Activated T-cell treated with anti-CD3 and anti-CD28 coated beads, Interleukin-2, amount 50 U/mL, for 24 hours (primary cell): ENCODE measurements around the gene SLK.

ENCODE experiments used
- DNase-seq: peaks from one replicate; pipeline ENCODE4 v3.0.0-alpha.2; 2020
- H3K27ac Mint-ChIP-seq: 2 replicates; pipeline ENCODE4 v1.8.0; 2020; ENCODE audit warnings: mild to moderate bottlenecking, mixed read lengths
- H3K27me3 Mint-ChIP-seq: 2 replicates; pipeline ENCODE4 v1.8.0; 2020; ENCODE audit warnings: mixed read lengths
- H3K36me3 Mint-ChIP-seq: 2 replicates; pipeline ENCODE4 v1.8.0; 2020; ENCODE audit warnings: low read depth, mixed read lengths
- H3K4me1 Mint-ChIP-seq: 2 replicates; pipeline ENCODE4 v1.8.0; 2020; ENCODE audit warnings: low read depth, mixed read lengths
- H3K4me3 Mint-ChIP-seq: 2 replicates; pipeline ENCODE4 v1.8.0; 2020; ENCODE audit warnings: mild to moderate bottlenecking, moderate library complexity, mixed read lengths
- H3K9me3 Mint-ChIP-seq: 2 replicates; pipeline ENCODE4 v1.8.0; 2020; ENCODE audit warnings: mixed read lengths

The SLK gene

DNA sequence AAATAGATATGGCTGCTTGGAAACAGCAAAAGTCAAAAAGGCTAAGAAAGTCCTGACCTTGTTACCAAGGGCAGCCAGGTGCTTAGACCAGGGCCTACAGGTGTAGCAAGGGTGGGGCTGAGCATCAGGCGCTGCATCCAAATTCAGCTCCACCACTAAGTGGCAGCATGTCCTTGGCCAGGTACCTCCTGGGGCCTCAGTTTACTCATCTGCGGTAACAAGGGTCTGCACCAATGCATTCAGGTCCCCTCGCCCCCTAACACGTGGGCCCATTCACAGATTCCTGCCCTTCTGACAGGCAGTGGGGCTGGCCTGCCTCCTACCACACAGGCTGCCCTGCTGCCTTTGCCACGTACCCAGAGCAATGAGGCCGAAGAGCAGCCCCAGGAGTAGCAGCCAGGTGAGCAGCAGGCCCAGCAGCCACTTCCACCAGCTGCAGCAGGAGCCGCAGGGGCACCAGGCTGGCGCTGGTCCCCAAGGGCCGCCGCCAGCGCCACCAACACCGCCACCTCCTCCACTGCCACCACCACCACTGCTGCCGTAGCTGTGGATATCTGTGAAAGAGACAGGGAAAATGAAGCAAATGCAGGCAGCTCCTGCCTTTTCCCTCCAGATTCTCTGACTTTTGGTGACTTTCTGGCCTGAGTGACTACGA lies 89.8 kb downstream of the SLK start:
- no peaks in the 10 kb centered on the region for H3K36me3 Mint-ChIP-seq
- H3K9me3 Mint-ChIP-seq: no peaks in the 10 kb centered on the region
- no peaks in the 10 kb centered on the region for H3K27me3 Mint-ChIP-seq
- DNase-seq: no peak
- H3K4me1 Mint-ChIP-seq: no peaks in the 10 kb centered on the region
- H3K4me3 Mint-ChIP-seq: no peak overlapping the region
- H3K27ac Mint-ChIP-seq: no peak overlapping the region

DNA sequence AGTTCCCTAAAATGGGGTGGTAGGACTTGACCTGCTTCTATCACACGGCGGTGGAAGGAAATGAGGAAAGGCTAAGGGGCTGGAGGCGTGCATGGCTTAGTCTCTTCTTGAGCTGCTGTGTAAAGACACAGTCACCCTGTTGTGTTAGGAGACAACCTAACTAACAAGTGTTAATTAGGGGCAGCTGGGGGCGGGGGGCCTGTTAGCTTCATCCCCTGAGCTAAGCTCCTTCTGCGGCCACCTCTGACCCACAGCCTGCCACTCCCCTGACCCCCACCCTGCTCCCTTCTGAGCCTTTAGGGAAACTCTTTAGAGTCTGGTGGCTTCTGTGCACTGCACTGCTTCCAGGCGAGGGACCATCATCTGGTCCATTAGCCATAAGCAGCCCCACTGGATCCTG lies 90.8 kb downstream of the SLK start:
- H3K4me3 Mint-ChIP-seq: no peak overlapping the region

DNA sequence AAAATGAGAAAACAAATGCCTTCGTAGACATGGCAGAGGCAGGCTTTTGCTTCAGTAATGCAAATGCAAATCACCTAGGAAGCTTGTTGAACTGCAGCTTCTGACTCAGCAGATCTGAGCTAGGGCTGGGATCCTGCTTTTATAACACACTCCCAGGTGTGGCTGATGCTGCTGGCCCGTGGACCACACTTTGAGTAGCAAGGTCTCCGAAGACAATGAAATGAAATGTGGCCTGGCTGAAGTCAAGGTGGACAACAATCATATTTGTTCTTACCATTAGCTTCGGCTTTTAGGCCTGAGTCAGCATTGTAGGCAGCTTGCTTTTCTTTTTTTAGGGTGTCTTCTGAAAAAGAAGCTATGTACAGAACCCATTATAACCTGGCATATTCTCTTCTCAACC lies 92.4 kb downstream of the SLK start:
- Mint-ChIP-seq H3K9me3 (no peaks in the 10 kb centered on the region), H3K4me3 (no peak overlapping the region), H3K4me1 (no peaks in the 10 kb centered on the region), H3K27ac (no peak overlapping the region), H3K27me3 (no peaks in the 10 kb centered on the region), H3K36me3 (no peaks in the 10 kb centered on the region)
- no peak for DNase-seq

More for the DNA sequence above, 90.8 kb downstream of the SLK start:
- DNase-seq: no peak
- H3K27ac Mint-ChIP-seq: no peak overlapping the region
- no peaks in the 10 kb centered on the region for H3K9me3 Mint-ChIP-seq
- H3K27me3 Mint-ChIP-seq: no peaks in the 10 kb centered on the region
- no peaks in the 10 kb centered on the region for H3K36me3 Mint-ChIP-seq
- no peaks in the 10 kb centered on the region for H3K4me1 Mint-ChIP-seq

GRCh38 chr10:104061196-104061595 lies 94.3 kb downstream of the SLK start:
- Mint-ChIP-seq H3K27me3 (no peaks in the 10 kb centered on the region), H3K27ac (no peak overlapping the region), H3K4me3 (no peak overlapping the region), H3K36me3 (no peaks in the 10 kb centered on the region), H3K4me1 (no peaks in the 10 kb centered on the region), H3K9me3 (no peaks in the 10 kb centered on the region)
- DNase-seq: no peak

GRCh38 chr10:104065748-104066147 lies 98.8 kb downstream of the SLK start:
- no peaks in the 10 kb centered on the region for H3K4me1 Mint-ChIP-seq
- H3K36me3 Mint-ChIP-seq: no peaks in the 10 kb centered on the region
- H3K9me3 Mint-ChIP-seq: no peaks in the 10 kb centered on the region
- no peak overlapping the region for H3K4me3 Mint-ChIP-seq
- H3K27me3 Mint-ChIP-seq: no peaks in the 10 kb centered on the region
- no peak for DNase-seq
- no peak overlapping the region for H3K27ac Mint-ChIP-seq

- no peak overlapping the region for H3K27ac Mint-ChIP-seq
- DNase-seq: no peak
- H3K9me3 Mint-ChIP-seq: no peaks in the 10 kb centered on the region
- H3K4me1 Mint-ChIP-seq: no peaks in the 10 kb centered on the region
- H3K36me3 Mint-ChIP-seq: no peaks in the 10 kb centered on the region
- H3K4me3 Mint-ChIP-seq: no peak overlapping the region
- no peaks in the 10 kb centered on the region for H3K27me3 Mint-ChIP-seq
These were observed 100.0 kb downstream of the SLK start for GRCh38 chr10:104066945-104067344.

- Mint-ChIP-seq H3K9me3 (no peaks in the 10 kb centered on the region), H3K27me3 (no peaks in the 10 kb centered on the region), H3K4me1 (no peaks in the 10 kb centered on the region), H3K36me3 (no peaks in the 10 kb centered on the region), H3K4me3 (no peak overlapping the region), H3K27ac (no peak overlapping the region)
- DNase-seq: no peak
These were observed 100.6 kb downstream of the SLK start for GRCh38 chr10:104067525-104067924.

DNA sequence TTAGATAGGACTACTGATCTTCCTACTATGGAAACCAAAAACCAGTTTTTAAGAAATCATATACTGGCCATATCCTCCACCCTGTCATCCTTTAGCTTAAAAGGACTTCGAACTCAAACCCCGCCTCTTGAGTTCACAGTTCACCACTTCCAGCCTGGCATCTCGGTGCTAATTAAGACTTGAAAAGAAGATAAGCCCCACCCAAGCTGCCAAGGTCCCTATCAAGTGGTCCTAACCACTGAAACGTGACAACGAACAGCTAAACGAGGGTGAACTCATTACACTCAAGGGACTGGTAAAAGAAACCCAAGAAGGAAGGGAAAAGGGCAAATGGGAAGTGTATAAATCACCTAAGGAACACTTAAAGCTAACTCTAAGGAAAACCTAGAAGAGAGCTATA lies 102.7 kb downstream of the SLK start:
- Mint-ChIP-seq H3K36me3 (no peaks in the 10 kb centered on the region), H3K27me3 (no peaks in the 10 kb centered on the region), H3K4me1 (peaks cover 4% of the 10 kb centered on the region), H3K27ac (no peak overlapping the region), H3K4me3 (no peak overlapping the region), H3K9me3 (no peaks in the 10 kb centered on the region)
- DNase-seq: no peak

- Mint-ChIP-seq H3K4me1 (peaks cover 4% of the 10 kb centered on the region), H3K9me3 (no peaks in the 10 kb centered on the region), H3K4me3 (no peak overlapping the region), H3K36me3 (no peaks in the 10 kb centered on the region), H3K27me3 (no peaks in the 10 kb centered on the region), H3K27ac (no peak overlapping the region)
- no peak for DNase-seq
These were observed 105.8 kb downstream of the SLK start for GRCh38 chr10:104072786-104073185.

- Mint-ChIP-seq H3K4me1 (peaks cover 4% of the 10 kb centered on the region), H3K4me3 (no peak overlapping the region), H3K27ac (no peak overlapping the region), H3K36me3 (no peaks in the 10 kb centered on the region), H3K9me3 (no peaks in the 10 kb centered on the region), H3K27me3 (no peaks in the 10 kb centered on the region)
- DNase-seq: no peak
These were observed 107.6 kb downstream of the SLK start for GRCh38 chr10:104074505-104074904.

DNA sequence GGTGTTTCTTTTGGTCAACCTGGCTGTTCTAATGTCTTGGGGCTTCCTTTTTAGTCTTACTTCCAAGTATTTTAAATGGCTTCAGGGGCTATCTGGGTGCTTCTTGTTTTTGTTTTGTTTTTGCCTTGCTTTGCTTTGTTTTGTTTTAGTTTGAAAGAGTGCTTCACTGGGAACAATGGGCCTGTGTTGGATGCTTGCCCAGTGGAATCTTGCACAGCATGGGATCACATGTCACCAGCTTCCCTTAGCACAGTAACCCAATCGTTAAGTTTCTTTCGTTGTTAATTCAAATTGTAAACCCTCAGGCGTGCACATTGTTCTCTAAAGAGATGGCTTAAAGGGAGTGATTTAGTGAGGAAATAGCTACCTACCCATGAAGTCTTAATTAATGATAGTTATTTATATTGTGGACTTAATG lies 109.8 kb downstream of the SLK start:
- Mint-ChIP-seq H3K36me3 (no peaks in the 10 kb centered on the region), H3K27ac (no peak overlapping the region), H3K27me3 (no peaks in the 10 kb centered on the region), H3K9me3 (no peaks in the 10 kb centered on the region), H3K4me1 (peaks cover 8% of the 10 kb centered on the region), H3K4me3 (no peak overlapping the region)
- DNase-seq: no peak

GRCh38 chr10:104077247-104077646 lies 110.3 kb downstream of the SLK start:
- Mint-ChIP-seq H3K9me3 (no peaks in the 10 kb centered on the region), H3K4me3 (no peak overlapping the region), H3K36me3 (no peaks in the 10 kb centered on the region), H3K4me1 (peaks cover 8% of the 10 kb centered on the region), H3K27me3 (no peaks in the 10 kb centered on the region), H3K27ac (no peak overlapping the region)
- DNase-seq: no peak

- Mint-ChIP-seq H3K27ac (no peak overlapping the region), H3K4me3 (no peak overlapping the region), H3K36me3 (no peaks in the 10 kb centered on the region), H3K4me1 (peaks cover 8% of the 10 kb centered on the region), H3K9me3 (no peaks in the 10 kb centered on the region), H3K27me3 (no peaks in the 10 kb centered on the region)
- DNase-seq: no peak
These were observed 110.8 kb downstream of the SLK start for GRCh38 chr10:104077663-104078151.
